HepG2 (cell line): ENCODE results near the gene YEATS4. TPM values are rescaled to one million over a fixed set of nuclear protein-coding genes. Genes with fewer than 3 reads are reported as not detected.

Experiments used
- AHDC1 ChIP-seq: sonication (generic); formaldehyde crosslinking; IDR thresholded peaks from 2 replicates; pipeline ENCODE4 v1.5.1; 2020; ENCODE audit warnings: mild to moderate bottlenecking, missing genetic modification reagents, borderline replicate concordance
- CREM ChIP-seq, 2 experiments: sonication (generic) in 1 of 2; formaldehyde crosslinking in 1 of 2; IDR thresholded peaks; 2 replicates each; pipeline versions ENCODE4 v1.4.0 to v1.6.1; 2016 to 2020; ENCODE audit warnings: antibody characterized with exemption in 1 of 2, mild to moderate bottlenecking in 1 of 2, missing genetic modification reagents in 1 of 2
- HNF1A ChIP-seq, 2 experiments: sonication (generic) in 1 of 2; formaldehyde crosslinking in 1 of 2; IDR thresholded peaks; 2 replicates each; pipeline versions ENCODE4 v1.4.0 to v1.6.1; 2016 to 2020; ENCODE audit warnings: borderline replicate concordance in 1 of 2, low read depth in 1 of 2, mild to moderate bottlenecking in 1 of 2, missing genetic modification reagents in 1 of 2
- HNF4A ChIP-seq: sonication (generic); formaldehyde crosslinking; IDR thresholded peaks from 2 replicates; pipeline ENCODE4 v1.4.0; 2020; ENCODE audit warnings: missing genetic modification reagents
- PPARG ChIP-seq: conservative IDR thresholded peaks from 2 replicates; pipeline ENCODE4 v1.6.1; 2016; ENCODE audit warnings: missing biosample characterization, missing genetic modification reagents
- SAP130 ChIP-seq: IDR thresholded peaks from 2 replicates; pipeline ENCODE4 v1.6.1; 2016; ENCODE audit warnings: low read depth
- TFDP1 ChIP-seq: IDR thresholded peaks from 2 replicates; pipeline ENCODE4 v1.6.1; 2016; ENCODE audit warnings: missing compliant biosample characterization, missing genetic modification reagents, borderline replicate concordance
- ZNF552 ChIP-seq: sonication (generic); formaldehyde crosslinking; IDR thresholded peaks from 2 replicates; pipeline ENCODE4 v1.9.0; 2022; ENCODE audit warnings: missing genetic modification reagents, mild to moderate bottlenecking, borderline replicate concordance
- ZNF770 ChIP-seq: sonication (generic); formaldehyde crosslinking; IDR thresholded peaks from 2 replicates; pipeline ENCODE4 v1.5.0; 2020; ENCODE audit warnings: mild to moderate bottlenecking, missing genetic modification reagents
- ZNF891 ChIP-seq: sonication (generic); formaldehyde crosslinking; IDR thresholded peaks from 2 replicates; pipeline ENCODE4 v1.5.0; 2020; ENCODE audit warnings: mild to moderate bottlenecking, missing genetic modification reagents
- ZSCAN5A ChIP-seq: sonication (generic); formaldehyde crosslinking; IDR thresholded peaks from 2 replicates; pipeline ENCODE4 v1.8.0; 2022; ENCODE audit warnings: mild to moderate bottlenecking, missing genetic modification reagents, borderline replicate concordance
- polyA plus RNA-seq, 8 experiments: library from polyadenylated mRNA; depleted of rRNA in 3 of 8; stranded (reverse) in 7 of 8; unstranded in 1 of 8; fragments of >200 nt; fragmentation: Illumina TruSeq in 4 of 8; extraction: Trizol in 4 of 8; gene quantifications; 2 replicates each; pipeline versions ENCODE4 v1.2.1 to v1.2.3, GENCODE V29; 2011 to 2016; ENCODE audit warnings: low read depth in 4 of 8, missing spikeins in 1 of 8, mixed read lengths in 1 of 8; ENCODE audit not compliant: insufficient read depth in 1 of 8
- total RNA-seq, 5 experiments: library from RNA; depleted of rRNA; stranded (reverse); fragments of >200 nt; fragmentation: Illumina TruSeq; extraction: Trizol; gene quantifications; 2 replicates each; pipeline ENCODE4 v1.2.3, GENCODE V29; 2016; ENCODE audit warnings: low read depth in 1 of 5

Gene YEATS4
- total and polyA plus RNA-seq, 2 of the 13 experiments (the other 11 are each of a cell fraction or from before 2014, with no cell fraction given): 16.8 to 45.0 TPM

GRCh38 chr12:69338120-69338859 is 21.3 kb upstream of the YEATS4 start (continued):
- peak; percentile 53 for TF ChIP-seq HNF1A (IDR thresholded peaks at IDR 0.05; ENCODE audit: low read depth)
- TF ChIP-seq HNF1A (CRISPR knock-in tag; IDR thresholded peaks at IDR 0.05; ENCODE audit: borderline replicate concordance): no peak
- TF ChIP-seq TFDP1 (CRISPR knock-in tag): peak; percentile 26; the same call in 1 of the 2 replicates
- peak; percentile 41; the same call in 1 of the 2 replicates for TF ChIP-seq AHDC1 (CRISPR knock-in tag)
- peak; percentile 74 for TF ChIP-seq HNF4A (CRISPR knock-in tag)
- TF ChIP-seq ZNF770 (CRISPR knock-in tag): peak; percentile 77
- TF ChIP-seq ZSCAN5A (CRISPR knock-in tag): 0 out of 2 replicates have a peak, but pooled peaks have one; percentile 38
- TF ChIP-seq ZNF552 (CRISPR knock-in tag): no peak
- TF ChIP-seq CREM (IDR thresholded peaks at IDR 0.05): peak; percentile 76
- no peak for TF ChIP-seq CREM (CRISPR knock-in tag; IDR thresholded peaks at IDR 0.05)
- peak; percentile 47 for TF ChIP-seq SAP130 (CRISPR knock-in tag)
- TF ChIP-seq PPARG (CRISPR knock-in tag): peak; percentile 33; the same call in 1 of the 2 replicates
- TF ChIP-seq ZNF891 (CRISPR knock-in tag): no peak
